GM12801 (cell line): ENCODE results near the gene RFESD.

ENCODE experiments used
- TF ChIP-seq, protein P1 (sequence below): IDR thresholded peaks from one replicate; pipeline ENCODE4 v1.5.1; 2011; ENCODE audit warnings: control low read depth; ENCODE audit not compliant: insufficient read length; ENCODE audit errors: extremely low read depth

The RFESD gene

DNA sequence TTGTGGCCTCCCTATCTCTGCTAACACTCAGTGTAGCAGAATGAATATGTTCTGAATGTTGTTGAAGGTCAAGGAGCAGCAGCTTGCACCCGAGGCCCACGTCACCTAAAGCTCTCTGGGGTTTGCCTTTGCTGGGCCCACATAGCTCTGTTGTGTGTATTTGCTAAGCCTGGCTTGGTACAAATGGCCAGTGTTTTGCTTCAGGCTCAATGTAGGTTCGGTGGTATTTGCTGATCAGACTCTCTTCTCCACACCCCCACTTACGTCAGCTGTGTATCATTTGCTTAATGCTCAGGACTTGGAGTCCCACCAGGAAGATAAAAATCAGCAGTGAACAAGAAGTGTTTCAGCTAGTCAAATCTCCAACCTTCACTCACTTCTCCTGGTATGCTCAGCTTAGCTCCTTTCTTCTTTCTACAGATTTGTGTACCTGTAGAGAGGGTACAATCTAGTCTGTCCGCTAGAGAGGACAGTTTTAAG is 4.8 kb upstream of the RFESD start:
- TF ChIP-seq, protein P1, sequence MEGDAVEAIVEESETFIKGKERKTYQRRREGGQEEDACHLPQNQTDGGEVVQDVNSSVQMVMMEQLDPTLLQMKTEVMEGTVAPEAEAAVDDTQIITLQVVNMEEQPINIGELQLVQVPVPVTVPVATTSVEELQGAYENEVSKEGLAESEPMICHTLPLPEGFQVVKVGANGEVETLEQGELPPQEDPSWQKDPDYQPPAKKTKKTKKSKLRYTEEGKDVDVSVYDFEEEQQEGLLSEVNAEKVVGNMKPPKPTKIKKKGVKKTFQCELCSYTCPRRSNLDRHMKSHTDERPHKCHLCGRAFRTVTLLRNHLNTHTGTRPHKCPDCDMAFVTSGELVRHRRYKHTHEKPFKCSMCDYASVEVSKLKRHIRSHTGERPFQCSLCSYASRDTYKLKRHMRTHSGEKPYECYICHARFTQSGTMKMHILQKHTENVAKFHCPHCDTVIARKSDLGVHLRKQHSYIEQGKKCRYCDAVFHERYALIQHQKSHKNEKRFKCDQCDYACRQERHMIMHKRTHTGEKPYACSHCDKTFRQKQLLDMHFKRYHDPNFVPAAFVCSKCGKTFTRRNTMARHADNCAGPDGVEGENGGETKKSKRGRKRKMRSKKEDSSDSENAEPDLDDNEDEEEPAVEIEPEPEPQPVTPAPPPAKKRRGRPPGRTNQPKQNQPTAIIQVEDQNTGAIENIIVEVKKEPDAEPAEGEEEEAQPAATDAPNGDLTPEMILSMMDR: no peak

DNA sequence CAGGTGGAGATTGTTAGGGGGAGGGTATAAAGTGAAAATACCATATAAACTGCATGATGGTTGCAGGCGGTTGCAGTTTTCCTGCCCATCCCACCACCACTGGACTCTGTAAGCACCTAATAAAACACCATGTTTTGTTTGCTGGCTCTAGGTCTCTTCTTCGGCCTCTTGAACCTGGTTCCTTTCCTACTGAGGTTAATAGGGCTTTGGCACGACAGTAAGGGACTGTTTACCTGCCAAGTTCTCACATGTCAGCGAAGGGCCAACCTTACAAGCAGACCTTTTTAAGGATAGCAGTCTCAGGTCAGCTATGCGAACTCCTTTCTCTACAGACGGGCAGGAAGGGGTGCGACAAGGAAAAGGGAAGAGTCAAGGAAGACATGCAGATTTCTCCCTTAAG is 3.4 kb upstream of the RFESD start:
- TF ChIP-seq, protein P1: no peak

DNA sequence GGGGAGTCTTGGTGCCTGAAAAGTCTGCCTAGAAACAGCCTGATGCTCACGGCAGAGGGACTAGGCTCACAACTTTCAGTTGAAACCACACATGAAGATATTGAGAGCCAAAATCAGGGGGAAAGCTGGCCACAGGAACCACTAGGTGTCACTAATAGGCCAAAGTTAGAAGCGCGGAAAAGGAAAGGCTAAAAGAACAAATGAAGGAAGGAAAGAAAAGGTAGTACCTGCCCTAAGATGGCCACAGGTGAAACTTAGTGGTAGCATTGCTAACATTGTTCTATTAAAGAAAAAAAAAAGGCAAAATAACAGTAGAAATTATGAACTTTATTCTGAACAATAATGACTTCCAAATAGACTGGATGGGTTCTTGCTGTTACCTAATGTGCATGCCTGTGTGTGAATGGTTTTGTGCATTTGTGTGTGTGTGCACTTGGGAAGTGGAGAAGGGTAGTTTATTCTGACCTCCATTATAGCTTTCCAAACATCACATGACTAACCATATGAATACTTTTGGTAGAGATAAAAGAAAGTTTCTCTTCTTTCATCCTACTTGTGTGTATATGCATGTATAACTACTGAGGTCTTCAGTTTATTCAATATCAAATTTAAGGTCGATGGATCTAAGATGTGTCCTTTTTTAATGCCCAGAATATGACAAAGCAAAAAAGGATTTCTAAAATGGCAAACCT is 2.1 kb upstream of the RFESD start:
- TF ChIP-seq, protein P1: no peak

DNA sequence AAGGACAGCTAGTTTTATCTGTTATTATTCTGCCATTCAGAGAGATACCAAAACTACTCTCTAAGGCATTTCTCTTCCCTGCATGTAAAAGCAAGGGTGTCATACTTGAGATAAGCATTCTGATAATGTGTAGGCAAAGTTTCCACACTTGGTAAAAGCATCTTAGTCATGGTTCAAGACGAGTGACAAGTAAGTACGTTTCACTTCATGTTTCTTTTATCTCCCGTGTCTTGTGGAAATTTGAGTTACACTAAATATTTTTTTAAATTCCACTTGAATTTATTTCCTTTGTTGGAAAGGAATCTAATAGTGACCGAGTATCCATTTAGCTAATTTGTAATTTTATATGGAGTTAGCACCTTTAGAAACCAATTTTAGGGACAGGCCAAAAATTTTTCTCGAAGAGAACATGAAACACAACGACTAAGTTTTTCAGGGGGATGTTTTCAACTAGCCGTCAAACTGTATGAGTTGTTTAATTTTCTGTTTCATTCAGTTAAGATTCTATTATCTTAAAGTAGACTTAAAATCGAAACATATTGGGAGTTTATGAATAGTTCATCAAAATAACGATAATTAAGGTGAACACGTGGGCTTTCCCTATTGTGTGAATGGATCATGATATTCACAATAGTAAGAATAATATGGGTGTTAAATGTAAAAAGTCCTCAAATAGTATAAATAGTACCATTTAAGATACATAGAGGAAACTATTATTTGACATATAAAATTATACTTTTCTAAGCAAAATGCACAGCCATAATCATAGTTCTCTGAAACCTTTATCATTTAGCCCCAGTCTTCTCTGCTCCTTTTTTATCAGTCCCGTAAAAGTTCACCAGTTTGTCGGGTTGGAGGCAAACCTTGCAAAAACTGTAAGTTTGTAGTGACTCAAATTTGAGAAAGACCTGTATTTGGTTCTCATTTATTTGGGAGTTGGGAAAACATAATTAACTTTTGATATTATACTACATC is 1.6 kb downstream of the RFESD start:
- TF ChIP-seq, protein P1: no peak

DNA sequence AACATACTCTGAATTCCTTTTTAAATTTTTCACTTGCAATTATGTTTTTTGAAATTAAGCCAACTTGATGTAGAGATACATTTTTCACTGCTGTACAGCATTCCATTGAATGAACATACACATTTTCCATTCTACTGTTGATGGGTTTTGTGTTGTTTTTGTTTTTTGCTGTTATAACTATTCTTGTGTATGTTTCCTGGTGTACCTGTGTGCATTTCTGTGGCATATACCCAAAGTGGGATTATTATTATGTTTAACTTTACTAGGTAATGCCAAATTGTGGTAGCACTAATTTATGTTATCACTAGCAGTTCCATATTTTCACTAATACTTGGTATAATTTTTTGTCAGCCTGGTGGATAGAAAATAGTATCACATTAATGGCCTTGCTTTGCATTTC is 2.7 kb downstream of the RFESD start:
- TF ChIP-seq, protein P1: no peak

DNA sequence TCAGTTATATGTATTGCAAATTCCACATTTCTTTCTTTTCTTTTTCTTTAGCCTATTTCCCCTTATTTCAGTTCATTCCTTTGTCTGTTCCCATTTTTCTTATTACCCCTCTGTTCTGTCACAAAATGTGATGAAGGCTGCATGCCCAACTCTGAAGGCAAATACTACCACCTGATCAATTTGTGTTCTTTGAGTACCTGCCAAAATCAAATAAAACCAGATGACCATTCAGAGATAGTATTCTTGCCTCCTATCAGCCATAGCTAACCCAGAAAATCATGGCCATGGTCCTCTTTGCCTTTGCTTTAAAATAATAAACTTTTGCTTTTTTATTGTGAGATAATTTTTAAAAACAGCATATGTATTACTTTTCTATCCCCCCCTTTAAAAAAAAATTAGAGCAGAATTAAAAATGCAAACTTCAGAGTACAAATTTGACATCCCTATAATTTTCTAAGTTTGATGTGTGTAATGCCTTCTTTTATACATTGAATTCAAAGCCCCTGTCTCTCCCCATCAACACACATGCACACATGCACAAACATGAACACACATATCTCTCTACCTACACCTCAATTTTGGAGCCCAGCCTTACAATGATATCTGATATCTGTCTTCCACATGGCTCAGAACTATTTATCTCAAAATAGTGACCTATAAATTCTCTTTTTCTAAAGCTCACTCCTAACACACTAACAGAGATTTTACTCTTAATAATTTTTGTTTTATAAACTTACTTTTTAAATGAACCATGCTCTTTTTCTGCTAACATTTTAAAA is 3.5 kb downstream of the RFESD start:
- TF ChIP-seq, protein P1: no peak

DNA sequence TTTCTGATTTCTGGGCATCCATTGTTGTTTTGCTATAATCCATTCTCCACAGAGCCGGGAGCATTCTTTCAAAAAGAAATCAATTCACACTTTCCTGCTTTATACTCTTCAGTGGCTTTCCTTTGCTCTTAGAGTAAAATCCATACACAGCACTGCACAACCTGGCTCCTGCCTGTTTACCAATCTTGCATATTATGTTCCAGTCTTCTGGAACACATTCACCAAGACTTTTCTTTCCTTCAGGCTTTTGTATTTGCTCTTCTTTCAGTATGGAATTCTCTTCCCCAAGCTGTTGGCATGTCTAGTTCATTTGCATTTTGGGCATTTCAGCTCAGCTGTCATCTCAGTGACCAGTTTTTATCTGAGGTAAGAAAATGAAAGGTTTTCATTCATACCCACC is 6.3 kb downstream of the RFESD start:
- TF ChIP-seq, protein P1: no peak
